ENCODE measurements around the gene DPP9. TPM values are rescaled to one million over a fixed set of nuclear protein-coding genes. Genes with fewer than 3 reads are reported as not detected.

The DPP9 gene
- total and polyA plus RNA-seq, 2 of the 13 experiments (the other 11 are each of a cell fraction or from before 2014, with no cell fraction given), result 8.4 to 25.8 TPM

- TF ChIP-seq NRL (CRISPR knock-in tag; IDR thresholded peaks at IDR 0.05; ENCODE audit: borderline replicate concordance), result peak; percentile 74; the same call in 1 of the 2 replicates
- TF ChIP-seq ELF3 (CRISPR knock-in tag; IDR thresholded peaks at IDR 0.05), result peak; percentile 70
- TF ChIP-seq ZNF703 (CRISPR knock-in tag; IDR thresholded peaks at IDR 0.05; ENCODE audit: borderline replicate concordance), result no peak
- TF ChIP-seq MIER3 (CRISPR knock-in tag; IDR thresholded peaks at IDR 0.05; ENCODE audit: borderline replicate concordance), result peak; percentile 34; the same call in 1 of the 2 replicates
- TF ChIP-seq FOSL2 (CRISPR knock-in tag; IDR thresholded peaks at IDR 0.05), result 0 out of 2 replicates have a peak, but pooled peaks have one; percentile 26
- TF ChIP-seq ATAD3A (CRISPR knock-in tag; IDR thresholded peaks at IDR 0.05), result no peak
- peak; percentile 59 for TF ChIP-seq YEATS4 (CRISPR knock-in tag; IDR thresholded peaks at IDR 0.05; ENCODE audit: borderline replicate concordance)
- TF ChIP-seq SNAPC2 (CRISPR knock-in tag; IDR thresholded peaks at IDR 0.05), result no peak
- peak; percentile 65; the same call in 1 of the 2 replicates for TF ChIP-seq ISL2 (CRISPR knock-in tag; IDR thresholded peaks at IDR 0.05)
- peak; percentile 53; the same call in 1 of the 2 replicates for TF ChIP-seq ZBTB20 (CRISPR knock-in tag; IDR thresholded peaks at IDR 0.05; ENCODE audit: borderline replicate concordance, low read depth)
- peak; percentile 57; the same call in 1 of the 2 replicates for TF ChIP-seq ZNF350 (CRISPR knock-in tag; IDR thresholded peaks at IDR 0.05; ENCODE audit: borderline replicate concordance, low read depth)
- no peak for TF ChIP-seq STAT5B (CRISPR knock-in tag; IDR thresholded peaks at IDR 0.05)
- TF ChIP-seq ATRX (CRISPR knock-in tag; IDR thresholded peaks at IDR 0.05; ENCODE audit: borderline replicate concordance), result no peak
- TF ChIP-seq SRY (CRISPR knock-in tag; IDR thresholded peaks at IDR 0.05), result no peak
- TF ChIP-seq ZBTB8A (CRISPR knock-in tag; IDR thresholded peaks at IDR 0.05; ENCODE audit: borderline replicate concordance, low read depth), result peak; percentile 83; the same call in 1 of the 2 replicates
- TF ChIP-seq ZNF878 (CRISPR knock-in tag; IDR thresholded peaks at IDR 0.05), result peak; percentile 82; the same call in 1 of the 2 replicates
- TF ChIP-seq ZNF589 (CRISPR knock-in tag; conservative IDR thresholded peaks at IDR 0.05), result no peak
- no peak for TF ChIP-seq ZNF530 (CRISPR knock-in tag; IDR thresholded peaks at IDR 0.05; ENCODE audit: low read depth)
- TF ChIP-seq SMARCE1 (IDR thresholded peaks at IDR 0.05; ENCODE audit: borderline replicate concordance), result no peak
- no peak for TF ChIP-seq FOXC1 (CRISPR knock-in tag; IDR thresholded peaks at IDR 0.05; ENCODE audit: borderline replicate concordance)
- TF ChIP-seq ZNF790 (CRISPR knock-in tag; IDR thresholded peaks at IDR 0.05; ENCODE audit: borderline replicate concordance), result no peak
- TF ChIP-seq HOXA5 (CRISPR knock-in tag; IDR thresholded peaks at IDR 0.05), result peak; percentile 57; the same call in 1 of the 2 replicates
- TF ChIP-seq RXRA (CRISPR knock-in tag; IDR thresholded peaks at IDR 0.05), result no peak
- no peak for TF ChIP-seq ZFP90 (CRISPR knock-in tag; IDR thresholded peaks at IDR 0.05; ENCODE audit: borderline replicate concordance)
- no peak for TF ChIP-seq ZNF607 (CRISPR knock-in tag; IDR thresholded peaks at IDR 0.05; ENCODE audit: borderline replicate concordance)
- peak; percentile 59; the same call in 1 of the 2 replicates for TF ChIP-seq ZNF12 (CRISPR knock-in tag; IDR thresholded peaks at IDR 0.05)
- no peak for TF ChIP-seq ZSCAN20 (CRISPR knock-in tag; IDR thresholded peaks at IDR 0.05; ENCODE audit: borderline replicate concordance)
- peak; percentile 57 for TF ChIP-seq ZNF263 (CRISPR knock-in tag; IDR thresholded peaks at IDR 0.05)
- TF ChIP-seq, protein P1, sequence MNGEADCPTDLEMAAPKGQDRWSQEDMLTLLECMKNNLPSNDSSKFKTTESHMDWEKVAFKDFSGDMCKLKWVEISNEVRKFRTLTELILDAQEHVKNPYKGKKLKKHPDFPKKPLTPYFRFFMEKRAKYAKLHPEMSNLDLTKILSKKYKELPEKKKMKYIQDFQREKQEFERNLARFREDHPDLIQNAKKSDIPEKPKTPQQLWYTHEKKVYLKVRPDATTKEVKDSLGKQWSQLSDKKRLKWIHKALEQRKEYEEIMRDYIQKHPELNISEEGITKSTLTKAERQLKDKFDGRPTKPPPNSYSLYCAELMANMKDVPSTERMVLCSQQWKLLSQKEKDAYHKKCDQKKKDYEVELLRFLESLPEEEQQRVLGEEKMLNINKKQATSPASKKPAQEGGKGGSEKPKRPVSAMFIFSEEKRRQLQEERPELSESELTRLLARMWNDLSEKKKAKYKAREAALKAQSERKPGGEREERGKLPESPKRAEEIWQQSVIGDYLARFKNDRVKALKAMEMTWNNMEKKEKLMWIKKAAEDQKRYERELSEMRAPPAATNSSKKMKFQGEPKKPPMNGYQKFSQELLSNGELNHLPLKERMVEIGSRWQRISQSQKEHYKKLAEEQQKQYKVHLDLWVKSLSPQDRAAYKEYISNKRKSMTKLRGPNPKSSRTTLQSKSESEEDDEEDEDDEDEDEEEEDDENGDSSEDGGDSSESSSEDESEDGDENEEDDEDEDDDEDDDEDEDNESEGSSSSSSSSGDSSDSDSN (CRISPR knock-in tag; IDR thresholded peaks at IDR 0.05), result peak; percentile 68; the same call in 1 of the 2 replicates
Measured at GRCh38 chr19:4705413-4706131, 18.1 kb downstream of the DPP9 start (continued).
